IPS-NIHi11 (cell line): ENCODE measurements around the gene MYPOP.

Experiments used
- DNase-seq: peaks from one replicate; pipeline ENCODE4 v3.0.0; 2012; ENCODE audit warnings: mixed read lengths, low spot score

MYPOP gene

GRCh38 chr19:45906221-45906620, 3.8 kb upstream of the MYPOP start:
- DNase-seq: no peak

GRCh38 chr19:45905011-45905410, 2.6 kb upstream of the MYPOP start:
- DNase-seq: no peak

- DNase-seq: peak; percentile 100
Observed at GRCh38 chr19:45902651-45903625, 525 bp upstream of the MYPOP start.

GRCh38 chr19:45901432-45901911, 941 bp downstream of the MYPOP start:
- peak; percentile 32 for DNase-seq

GRCh38 chr19:45900738-45901431, 1.5 kb downstream of the MYPOP start:
- DNase-seq: peak; percentile 17

GRCh38 chr19:45899919-45900589, 2.4 kb downstream of the MYPOP start:
- no peak for DNase-seq

- DNase-seq: no peak
Observed at GRCh38 chr19:45899253-45899652, 3.2 kb downstream of the MYPOP start.

- no peak for DNase-seq
Observed at GRCh38 chr19:45897261-45897812, 5.1 kb downstream of the MYPOP start.

GRCh38 chr19:45895983-45896599, 6.3 kb downstream of the MYPOP start:
- peak; percentile 1 for DNase-seq

- DNase-seq: no peak
Observed at GRCh38 chr19:45895519-45895972, 6.9 kb downstream of the MYPOP start.

- no peak for DNase-seq
Observed at GRCh38 chr19:45890877-45891276, 11.5 kb downstream of the MYPOP start.

- DNase-seq: no peak
Observed at GRCh38 chr19:45889210-45889885, 13.1 kb downstream of the MYPOP start.

- DNase-seq: no peak
Observed at GRCh38 chr19:45887200-45887710, 15.2 kb downstream of the MYPOP start.

- peak; percentile 92 for DNase-seq
Observed at GRCh38 chr19:45886427-45887199, 15.8 kb downstream of the MYPOP start.

- DNase-seq: peak; percentile 86
Observed at GRCh38 chr19:45885556-45886426, 16.6 kb downstream of the MYPOP start, which contains the start of gene IRF2BP1. IRF2BP1 (minus strand) TSS chr19:45886141; CDS start chr19:45885774, 367 bp downstream.

GRCh38 chr19:45884682-45885555, 17.5 kb downstream of the MYPOP start:
- DNase-seq: no peak

GRCh38 chr19:45883881-45884681, 18.3 kb downstream of the MYPOP start:
- DNase-seq: no peak
